Measurements from ENCODE around the gene ACAP1. TPM values are rescaled to one million over a fixed set of nuclear protein-coding genes. Genes with fewer than 3 reads are reported as not detected.

The ACAP1 gene
- total RNA-seq, 1 donor from 2014 or later, result 1.3 TPM

GRCh38 chr17:7292194-7292593, 44.1 kb upstream of the ACAP1 start:
- DNase-seq (ENCODE audit: low read depth, low spot score), result no peak
- Mint-ChIP-seq H3K27me3 (ENCODE audit: low read depth) (peaks cover 67% of the 10 kb centered on the region), H3K27ac (ENCODE audit: unreplicated experiment) (no peak overlapping the region), H3K36me3 (ENCODE audit: low read depth) (no peaks in the 10 kb centered on the region), H3K9me3 (no peaks in the 10 kb centered on the region), H3K4me3 (no peak overlapping the region), H3K4me1 (peaks cover 21% of the 10 kb centered on the region)
- no peak for TF ChIP-seq CTCF (conservative IDR thresholded peaks at IDR 0.05)

DNA sequence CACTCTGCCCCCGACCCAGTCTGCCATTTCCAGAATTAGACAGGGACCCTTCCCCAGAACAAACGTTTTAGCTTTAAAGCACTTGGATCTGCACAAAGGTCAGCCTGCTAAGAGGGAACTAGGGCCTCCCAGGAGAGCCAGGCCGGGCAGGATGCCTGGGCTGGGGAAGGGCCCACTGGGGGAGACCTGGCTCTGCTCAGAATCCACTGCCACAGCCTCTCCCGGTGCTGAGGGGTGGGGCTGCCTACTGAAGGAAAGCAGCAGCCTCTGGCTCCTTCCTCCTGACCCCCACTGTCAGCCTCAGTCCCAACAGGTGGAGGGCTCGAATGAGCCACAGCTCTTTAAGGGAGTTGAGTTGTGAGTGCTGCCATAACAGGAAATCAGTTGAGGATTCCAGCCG, 43.6 kb upstream of the ACAP1 start:
- Mint-ChIP-seq H3K27ac (ENCODE audit: unreplicated experiment) (no peak overlapping the region), H3K4me1 (peaks cover 21% of the 10 kb centered on the region), H3K27me3 (ENCODE audit: low read depth) (peaks cover 68% of the 10 kb centered on the region), H3K36me3 (ENCODE audit: low read depth) (no peaks in the 10 kb centered on the region), H3K4me3 (peak overlapping the region; percentile 52), H3K9me3 (no peaks in the 10 kb centered on the region)
- no peak for DNase-seq (ENCODE audit: low read depth, low spot score)
- TF ChIP-seq CTCF (conservative IDR thresholded peaks at IDR 0.05), result no peak

DNA sequence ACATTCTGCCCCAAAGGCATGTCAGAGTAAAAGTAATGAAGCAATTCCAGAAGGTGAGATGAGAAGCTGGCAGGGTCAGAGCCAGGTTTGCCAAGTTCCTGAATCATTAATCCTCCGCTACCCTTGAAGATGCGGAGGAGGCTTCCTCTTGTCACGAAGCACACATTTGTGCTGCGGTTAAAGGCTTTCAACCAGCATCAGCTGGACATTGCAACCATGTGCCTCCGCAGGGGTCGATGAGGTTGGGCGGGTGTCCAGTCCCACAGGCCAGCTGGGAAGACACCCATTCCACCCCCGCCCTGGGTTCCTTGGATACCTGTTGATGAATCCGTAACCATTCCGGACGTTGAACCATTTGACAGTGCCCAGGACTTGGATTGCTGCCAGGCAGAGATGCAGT, 43.2 kb upstream of the ACAP1 start:
- peaks cover 21% of the 10 kb centered on the region for H3K4me1 Mint-ChIP-seq
- DNase-seq (ENCODE audit: low read depth, low spot score), result no peak
- H3K4me3 Mint-ChIP-seq, result peak overlapping the region; percentile 52
- H3K9me3 Mint-ChIP-seq, result no peaks in the 10 kb centered on the region
- H3K36me3 Mint-ChIP-seq (ENCODE audit: low read depth), result no peaks in the 10 kb centered on the region
- peaks cover 70% of the 10 kb centered on the region for H3K27me3 Mint-ChIP-seq (ENCODE audit: low read depth)
- H3K27ac Mint-ChIP-seq (ENCODE audit: unreplicated experiment), result no peak overlapping the region
- TF ChIP-seq CTCF (conservative IDR thresholded peaks at IDR 0.05), result no peak

- Mint-ChIP-seq H3K27me3 (ENCODE audit: low read depth) (peaks cover 74% of the 10 kb centered on the region), H3K36me3 (ENCODE audit: low read depth) (no peaks in the 10 kb centered on the region), H3K4me3 (peak overlapping the region; percentile 52), H3K9me3 (no peaks in the 10 kb centered on the region), H3K4me1 (peaks cover 21% of the 10 kb centered on the region), H3K27ac (ENCODE audit: unreplicated experiment) (no peak overlapping the region)
- no peak for DNase-seq (ENCODE audit: low read depth, low spot score)
- TF ChIP-seq CTCF (conservative IDR thresholded peaks at IDR 0.05), result no peak
These were observed 42.3 kb upstream of the ACAP1 start for GRCh38 chr17:7293816-7294613.

DNA sequence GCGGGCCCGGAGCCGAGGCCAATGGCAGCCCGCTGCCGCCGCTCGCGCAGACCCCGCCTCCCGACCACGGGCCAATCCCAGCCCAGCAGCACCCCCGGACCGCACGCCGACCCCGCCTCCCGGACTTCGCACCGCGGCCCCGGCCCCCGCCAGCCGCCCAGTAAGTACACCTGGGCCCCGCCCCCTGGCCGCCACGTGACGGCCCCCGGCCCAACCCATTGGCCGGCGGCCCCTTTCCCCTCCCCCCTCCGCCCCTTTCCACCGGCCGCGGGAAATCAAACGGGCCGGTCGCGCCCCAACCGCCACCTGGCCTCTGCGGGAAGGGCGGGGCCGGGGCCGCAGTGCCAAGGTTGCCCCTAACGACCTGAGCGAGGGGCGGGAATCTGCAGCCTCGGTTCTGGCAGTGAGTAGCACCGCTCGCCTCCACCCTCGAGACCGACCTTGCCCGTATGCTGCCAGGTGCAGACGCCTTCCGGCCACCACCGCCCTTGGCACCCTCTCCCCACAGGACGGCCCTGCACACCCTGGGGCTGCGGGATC, 41.6 kb upstream of the ACAP1 start, which contains the start of gene YBX2:
YBX2 (minus strand) TSS at position 26 of the 540 bp plus-strand sequence. CDS start 139 bp downstream, outside the sequence.
- no peak for TF ChIP-seq CTCF (conservative IDR thresholded peaks at IDR 0.05)
- H3K4me3 Mint-ChIP-seq, result peak within 1 kb of the TSS; percentile 76
- peaks cover 74% of the 10 kb centered on the region for H3K27me3 Mint-ChIP-seq (ENCODE audit: low read depth)
- peak; percentile 54 for DNase-seq (ENCODE audit: low read depth, low spot score)
- no peak within 1 kb of the TSS for H3K27ac Mint-ChIP-seq (ENCODE audit: unreplicated experiment)
- H3K9me3 Mint-ChIP-seq, result no peaks in the 10 kb centered on the region
- no peaks in the 10 kb centered on the region for H3K36me3 Mint-ChIP-seq (ENCODE audit: low read depth)
- peaks cover 21% of the 10 kb centered on the region for H3K4me1 Mint-ChIP-seq
